Duodenal mucosa (tissue), 2 donors: ENCODE data around the gene SSBP3.

Experiments used
- H3K27ac ChIP-seq: one replicate; pipeline ENCODE4 v1.7.0; 2013; ENCODE audit warnings: low read depth, low read length
- H3K27me3 ChIP-seq, 2 donors: one replicate each; pipeline ENCODE4 v1.7.0; 2013; ENCODE audit warnings: low read length in 2 of 2, control low read depth in 1 of 2; ENCODE audit not compliant: insufficient read depth in 2 of 2, control insufficient read depth in 1 of 2
- H3K36me3 ChIP-seq, 2 donors: one replicate each; pipeline ENCODE4 v1.7.0; 2013; ENCODE audit warnings: low read length in 2 of 2, control low read depth in 1 of 2; ENCODE audit not compliant: insufficient read depth in 2 of 2, control insufficient read depth in 1 of 2
- H3K4me1 ChIP-seq, 2 donors: one replicate each; pipeline ENCODE4 v1.7.0; 2013; ENCODE audit warnings: low read length in 2 of 2, control low read depth in 1 of 2; ENCODE audit not compliant: insufficient read depth in 2 of 2, control insufficient read depth in 1 of 2
- H3K4me3 ChIP-seq, 2 donors: one replicate each; pipeline ENCODE4 v1.7.0; 2013; ENCODE audit warnings: low read length in 2 of 2, low read depth in 1 of 2
- H3K9ac ChIP-seq, 2 donors: one replicate each; pipeline ENCODE4 v1.7.0; 2013; ENCODE audit warnings: low read length in 2 of 2, low read depth in 1 of 2
- H3K9me3 ChIP-seq, 2 donors: one replicate each; pipeline ENCODE4 v1.7.0; 2013; ENCODE audit warnings: low read length in 2 of 2, control low read depth in 1 of 2; ENCODE audit not compliant: control insufficient read depth in 1 of 2

The SSBP3 gene

DNA sequence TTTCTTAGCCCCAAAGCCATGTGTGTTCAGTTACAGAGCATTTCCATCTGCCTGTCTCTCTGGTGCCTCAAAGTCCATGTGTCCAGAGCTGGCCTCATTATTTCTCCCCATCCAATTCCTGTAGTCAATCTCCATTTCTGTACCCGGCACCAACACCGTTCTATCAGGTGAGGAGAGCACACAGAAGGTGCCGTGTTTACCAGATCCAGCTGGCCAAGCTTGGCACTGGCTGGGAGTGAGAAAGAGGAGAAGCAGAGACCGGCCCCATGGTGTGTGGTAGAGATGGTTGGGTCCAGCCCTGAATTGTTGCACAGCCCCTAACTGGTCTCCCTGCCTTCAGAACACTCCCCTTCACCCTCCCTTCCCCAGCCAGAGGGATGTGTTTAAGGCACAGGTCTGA is 7.5 kb upstream of the SSBP3 start:
- H3K4me3 ChIP-seq = no peak overlapping the region
- no peaks in the 10 kb centered on the region for H3K9me3 ChIP-seq
- no peaks in the 10 kb centered on the region for H3K27me3 ChIP-seq
- peaks cover 22 to 37% of the 10 kb centered on the region in 2 donors for H3K4me1 ChIP-seq
- no peak overlapping the region for H3K27ac ChIP-seq
- no peak overlapping the region for H3K9ac ChIP-seq
- no peaks in the 10 kb centered on the region for H3K36me3 ChIP-seq

DNA sequence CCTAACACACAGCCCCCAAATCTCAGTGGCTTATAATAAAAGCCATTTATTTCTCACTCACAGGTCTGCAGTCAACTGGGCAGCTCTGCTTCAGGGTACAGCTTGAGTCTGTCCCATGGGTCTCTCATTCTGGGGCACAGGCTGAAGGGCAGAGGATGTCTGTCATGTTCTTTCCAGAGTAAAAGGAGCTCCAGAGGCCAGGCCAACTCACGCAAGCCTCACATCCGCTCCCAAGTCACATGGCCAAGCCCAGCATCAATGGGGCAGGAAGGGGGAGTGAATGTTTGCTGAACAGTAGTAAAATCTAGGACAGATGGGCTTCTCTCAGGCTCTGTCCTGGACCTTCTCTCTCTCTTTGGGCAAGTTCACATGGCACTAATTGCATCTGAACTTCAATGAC is 7.1 kb upstream of the SSBP3 start:
- H3K4me3 ChIP-seq = no peak overlapping the region
- peak overlapping the region; percentile 30 for H3K27ac ChIP-seq
- H3K4me1 ChIP-seq = peaks cover 26 to 42% of the 10 kb centered on the region in 2 donors
- H3K36me3 ChIP-seq = no peaks in the 10 kb centered on the region
- H3K9me3 ChIP-seq = no peaks in the 10 kb centered on the region
- no peaks in the 10 kb centered on the region for H3K27me3 ChIP-seq
- no peak overlapping the region for H3K9ac ChIP-seq

DNA sequence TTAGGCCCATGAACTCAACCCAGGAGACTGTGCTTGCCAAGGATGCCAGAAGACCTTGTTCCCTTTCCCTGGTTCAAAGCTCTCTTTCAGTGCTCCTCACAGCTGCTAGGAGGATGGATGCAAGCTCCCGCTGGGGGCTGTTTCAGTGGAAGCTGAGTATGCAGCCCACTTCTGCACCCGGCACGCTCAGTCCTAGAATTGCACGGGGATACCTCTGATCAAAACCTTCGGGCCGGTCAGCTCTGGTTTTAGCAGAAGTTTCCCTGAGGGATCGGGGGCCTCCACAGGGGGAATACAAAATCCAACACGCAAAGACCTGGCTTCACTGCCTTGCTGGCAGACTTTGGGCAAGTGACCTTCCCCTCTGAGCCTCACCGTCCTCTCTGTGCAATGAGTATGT is 4.2 kb upstream of the SSBP3 start:
- Histone ChIP-seq H3K27ac (no peak overlapping the region), H3K4me1 (peaks cover 33 to 35% of the 10 kb centered on the region in 2 donors), H3K36me3 (no peaks in the 10 kb centered on the region), H3K4me3 (no peak overlapping the region), H3K9me3 (no peaks in the 10 kb centered on the region), H3K27me3 (no peaks in the 10 kb centered on the region), H3K9ac (peak overlapping the region in 1 of 2 donors; percentile 10)

DNA sequence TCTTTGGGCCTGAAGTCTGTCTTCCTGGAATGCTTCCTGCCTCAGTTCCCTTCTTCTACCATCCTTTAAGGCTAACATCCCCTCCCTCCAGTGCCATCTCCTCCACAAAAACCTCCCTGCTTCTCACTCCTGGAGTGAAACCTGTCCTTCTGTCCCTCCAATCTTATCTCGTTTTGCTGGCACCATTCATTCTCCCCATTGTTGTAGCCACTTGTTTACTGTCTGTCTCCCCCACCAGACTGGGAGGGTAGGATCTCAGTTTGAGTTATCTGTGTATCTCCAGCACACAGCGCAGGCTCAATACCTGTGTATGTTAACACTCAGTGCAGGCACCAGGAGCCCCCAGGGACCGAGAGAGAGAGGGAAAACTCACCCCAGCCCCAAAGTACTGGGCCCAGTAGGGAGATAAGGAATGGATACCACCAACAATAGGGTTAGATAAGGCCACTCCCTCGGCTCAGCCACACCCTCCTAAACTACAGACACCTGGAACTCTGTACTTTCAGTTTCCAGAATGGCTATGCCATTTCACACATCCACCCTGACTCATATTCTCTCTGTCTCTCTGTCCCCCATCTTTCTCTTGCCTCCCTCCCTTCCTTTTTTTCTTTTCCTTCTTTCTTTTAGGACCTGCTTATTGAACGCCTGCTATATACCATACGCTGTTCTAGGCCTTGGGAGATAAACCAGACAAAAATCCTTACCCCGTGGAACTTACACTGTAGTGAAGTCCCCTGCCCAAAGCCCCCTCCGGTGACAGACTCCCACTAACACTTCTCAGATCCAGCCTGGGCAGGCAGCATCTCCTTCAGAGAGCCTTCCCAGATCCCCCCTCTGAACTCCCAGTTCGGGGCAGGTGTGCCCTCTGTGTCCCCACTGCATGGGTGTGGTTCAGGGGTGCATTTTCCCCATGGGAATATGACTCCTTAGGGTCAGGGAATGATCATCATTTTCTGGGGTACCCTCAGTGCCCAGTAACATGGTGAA is 3.3 kb upstream of the SSBP3 start:
- H3K36me3 ChIP-seq = no peaks in the 10 kb centered on the region
- no peak overlapping the region for H3K27ac ChIP-seq

DNA sequence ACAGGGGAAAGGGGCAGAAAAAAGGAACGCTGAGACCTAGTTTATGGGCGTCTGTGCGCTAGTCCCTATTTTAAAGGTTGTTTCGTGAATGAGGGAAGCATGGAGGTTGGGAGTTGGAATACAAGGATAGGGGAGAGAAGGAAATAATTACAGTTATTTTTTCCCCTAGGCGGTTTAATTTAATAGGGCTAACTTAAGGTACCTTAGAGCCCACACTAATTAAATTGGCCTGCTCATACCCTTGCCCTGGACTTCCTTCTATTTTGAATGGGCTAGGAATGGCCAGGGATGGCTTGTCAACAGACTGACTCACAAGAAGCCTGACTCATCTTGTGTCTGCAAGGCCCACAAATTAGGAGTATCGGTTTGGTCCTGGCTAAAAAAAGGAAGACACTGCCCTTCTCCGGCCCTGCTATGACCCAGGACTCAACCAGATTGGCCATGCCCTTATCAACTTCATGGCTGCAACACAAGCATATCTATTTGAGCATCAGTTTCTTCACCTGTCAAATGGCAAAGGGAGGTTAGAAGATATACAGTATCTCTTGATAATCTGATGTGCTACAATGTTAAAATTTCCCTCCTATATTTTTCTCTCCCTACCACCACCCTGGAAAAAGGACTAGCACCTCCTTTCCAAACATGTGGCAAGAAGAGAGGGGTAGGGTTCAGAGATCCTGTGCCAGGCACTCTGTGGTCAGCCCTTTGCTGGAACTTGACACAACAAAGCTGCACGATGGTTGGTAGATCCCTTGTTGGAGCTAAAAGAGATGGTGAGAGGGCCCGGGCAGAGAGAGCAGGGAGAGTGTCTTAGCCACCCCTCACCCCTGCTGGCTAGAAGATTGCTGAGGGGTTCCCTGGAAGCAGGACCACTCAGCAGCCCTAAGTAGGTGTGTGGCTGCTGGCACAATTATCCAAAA is 2.2 kb upstream of the SSBP3 start:
- H3K4me3 ChIP-seq = peak overlapping the region; percentile 4 to 93
- H3K27me3 ChIP-seq = no peaks in the 10 kb centered on the region
- H3K9ac ChIP-seq = no peak overlapping the region
- H3K36me3 ChIP-seq = no peaks in the 10 kb centered on the region
- peaks cover 45 to 51% of the 10 kb centered on the region in 2 donors for H3K4me1 ChIP-seq
- H3K27ac ChIP-seq = peak overlapping the region; percentile 55
- no peaks in the 10 kb centered on the region for H3K9me3 ChIP-seq

More for the DNA sequence above, 3.3 kb upstream of the SSBP3 start:
- Histone ChIP-seq H3K4me3 (peak overlapping the region; percentile 8 to 33), H3K9ac (peak overlapping the region; percentile 10 to 29), H3K27me3 (no peaks in the 10 kb centered on the region), H3K9me3 (no peaks in the 10 kb centered on the region), H3K4me1 (peaks cover 39 to 42% of the 10 kb centered on the region in 2 donors)

DNA sequence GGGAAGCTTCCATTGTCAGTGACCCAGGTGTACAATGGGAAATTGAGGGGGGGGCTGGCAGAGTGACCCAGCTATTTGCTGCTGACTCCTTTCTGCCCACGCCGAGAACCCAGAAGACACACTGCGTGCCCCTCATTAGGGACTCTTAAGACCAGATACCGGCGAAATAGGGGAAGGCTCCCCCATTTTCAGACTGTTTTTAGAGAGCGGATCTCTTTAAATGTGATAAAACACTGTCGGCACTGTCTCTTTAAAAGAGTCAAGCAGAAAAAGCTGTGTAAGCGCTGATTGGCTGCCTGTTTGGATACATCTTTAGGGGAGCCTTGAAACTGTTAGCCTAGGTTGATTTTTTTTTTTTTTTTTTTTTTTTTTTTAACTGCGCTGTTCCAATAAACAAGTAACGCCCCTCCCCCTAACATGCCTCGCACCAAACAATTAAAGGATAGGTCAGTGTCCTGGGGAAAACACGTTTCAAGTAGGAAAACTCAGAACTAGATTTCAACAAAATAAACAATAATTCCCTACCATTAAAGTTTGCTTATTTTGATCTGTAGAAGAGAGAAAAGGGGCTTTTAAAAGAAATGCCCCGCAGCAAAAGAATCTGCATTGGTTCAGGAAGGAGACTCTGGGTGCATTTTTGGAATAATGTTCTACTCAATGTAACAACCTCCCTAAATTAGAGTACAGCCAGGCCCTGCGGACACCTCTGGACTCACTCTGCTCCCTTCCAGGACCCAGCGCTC is 1.4 kb upstream of the SSBP3 start:
- Histone ChIP-seq H3K4me3 (peak overlapping the region; percentile 84 to 93), H3K36me3 (peaks cover 3 to 4% of the 10 kb centered on the region in 2 donors), H3K27ac (peak overlapping the region; percentile 62), H3K4me1 (peaks cover 52 to 56% of the 10 kb centered on the region in 2 donors), H3K9me3 (no peaks in the 10 kb centered on the region), H3K9ac (peak overlapping the region; percentile 71 to 76), H3K27me3 (no peaks in the 10 kb centered on the region)

DNA sequence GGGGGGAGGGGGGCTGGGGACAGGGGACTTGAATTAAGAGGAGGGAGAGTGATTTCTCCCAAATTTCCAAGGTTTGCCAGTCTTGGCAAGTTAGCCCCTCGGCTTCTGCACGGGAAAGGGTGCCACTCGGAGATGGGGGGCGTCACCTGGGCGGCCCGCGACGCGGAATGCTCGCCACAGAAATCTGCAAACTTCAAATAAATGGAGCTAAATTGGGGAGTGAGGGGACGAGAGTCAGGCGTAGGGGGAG is 885 bp upstream of the SSBP3 start:
- peak overlapping the region; percentile 71 to 76 for H3K9ac ChIP-seq
- peaks cover 5 to 9% of the 10 kb centered on the region in 2 donors for H3K36me3 ChIP-seq
- H3K4me3 ChIP-seq = peak overlapping the region; percentile 84 to 93
- no peaks in the 10 kb centered on the region for H3K9me3 ChIP-seq
- H3K4me1 ChIP-seq = peaks cover 55 to 60% of the 10 kb centered on the region in 2 donors
- H3K27ac ChIP-seq = peak overlapping the region; percentile 92
- no peaks in the 10 kb centered on the region for H3K27me3 ChIP-seq

DNA sequence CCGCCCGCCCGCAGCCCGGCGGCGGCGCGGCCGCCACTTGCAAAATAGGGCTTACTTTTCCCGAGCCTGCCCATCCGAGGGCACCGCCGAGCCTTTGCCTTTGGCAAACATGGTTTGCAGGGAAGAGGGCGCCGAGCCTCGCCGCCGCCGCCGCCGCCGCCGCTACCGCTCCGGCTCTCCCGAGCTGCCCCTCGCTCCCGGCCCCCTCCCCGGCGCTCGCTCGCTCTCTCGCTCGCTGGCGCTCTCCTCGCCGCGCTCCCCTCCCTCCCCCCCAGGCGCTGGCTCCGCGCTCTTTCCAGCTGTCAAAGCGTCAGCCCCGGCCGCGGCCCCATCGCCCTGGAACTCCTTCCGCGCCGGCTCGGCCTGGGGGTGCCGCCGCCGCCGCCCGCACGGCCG is 298 bp downstream of the SSBP3 start:
- Histone ChIP-seq H3K36me3 (peaks cover 14 to 21% of the 10 kb centered on the region in 2 donors), H3K9ac (no peak overlapping the region), H3K4me3 (no peak overlapping the region), H3K27me3 (no peaks in the 10 kb centered on the region), H3K9me3 (no peaks in the 10 kb centered on the region), H3K27ac (no peak overlapping the region), H3K4me1 (peaks cover 64 to 65% of the 10 kb centered on the region in 2 donors)

DNA sequence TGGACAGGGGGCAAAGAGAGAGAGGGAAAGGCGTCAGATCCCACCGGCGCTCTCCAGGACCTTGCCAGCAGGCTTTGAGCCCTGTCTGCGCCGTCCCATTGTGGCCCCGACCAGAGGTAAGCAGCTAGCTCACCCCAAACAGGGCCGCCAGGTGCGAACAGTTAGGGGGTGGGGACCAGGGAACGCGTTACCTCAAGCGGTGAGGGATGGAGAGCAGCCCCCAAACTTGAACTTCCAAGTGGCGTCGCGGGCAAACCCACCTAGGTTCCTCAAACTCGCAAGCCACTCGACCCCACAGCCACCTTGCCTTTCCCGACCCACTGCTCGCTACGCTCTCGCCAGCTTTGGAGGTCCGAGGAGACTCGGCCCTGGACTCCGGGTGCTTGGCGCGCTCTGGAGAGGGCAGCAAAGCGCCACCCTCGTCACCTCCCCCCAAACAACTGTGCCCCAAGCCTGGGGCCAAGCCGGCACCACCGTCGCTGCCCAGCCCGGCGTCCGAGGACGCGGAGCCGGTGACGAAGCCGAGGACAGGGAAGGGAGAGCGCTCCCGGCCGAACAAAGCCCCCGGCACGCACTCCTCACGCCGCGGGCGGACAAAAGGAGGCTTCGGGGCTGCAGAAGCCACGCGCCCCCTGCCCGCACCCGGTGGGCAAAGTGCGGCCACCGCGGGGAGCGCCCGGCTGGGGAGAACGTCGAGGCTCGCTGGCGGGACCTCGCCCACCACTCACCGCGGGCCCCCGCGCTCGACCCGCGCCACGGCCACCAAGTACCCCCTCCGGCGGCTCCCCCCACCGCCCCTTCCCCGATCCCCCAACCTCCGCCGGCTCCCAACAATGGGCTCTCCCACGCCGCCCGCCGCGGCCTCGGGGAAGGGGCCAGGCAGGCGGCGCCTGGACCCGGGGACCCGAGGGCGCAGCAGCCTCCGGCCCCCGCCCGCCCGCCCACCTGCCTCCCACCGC is 976 bp downstream of the SSBP3 start:
- peak overlapping the region; percentile 81 to 88 for H3K4me3 ChIP-seq
- H3K9ac ChIP-seq = peak overlapping the region; percentile 58 to 72
- no peaks in the 10 kb centered on the region for H3K9me3 ChIP-seq
- peaks cover 21 to 27% of the 10 kb centered on the region in 2 donors for H3K36me3 ChIP-seq
- H3K27me3 ChIP-seq = no peaks in the 10 kb centered on the region
- H3K4me1 ChIP-seq = peaks cover 61 to 62% of the 10 kb centered on the region in 2 donors
- no peak overlapping the region for H3K27ac ChIP-seq
